SU-DHL-6 (cell line): ENCODE data around the gene KCTD17.

Experiments used
- H2AFZ ChIP-seq: fragments of 200-600 bp; sonication (generic); 2 replicates; pipeline ENCODE4 v1.6.1; 2014; ENCODE audit warnings: low read depth, mild to moderate bottlenecking, moderate library complexity, mixed read lengths, antibody characterized with exemption, low read length; ENCODE audit not compliant: severe bottlenecking
- H3F3A ChIP-seq: fragments of 200-600 bp; shearing (Covaris generic); 2 replicates; pipeline ENCODE4 v1.6.0; 2016; ENCODE audit warnings: antibody characterized with exemption, mild to moderate bottlenecking; ENCODE audit not compliant: insufficient read depth
- H3K27ac ChIP-seq: fragments of 200-600 bp; sonication (generic); 2 replicates; pipeline ENCODE4 v1.5.1; 2016; ENCODE audit warnings: low read depth, mild to moderate bottlenecking, low read length, moderate library complexity, mixed read lengths
- H3K27me3 ChIP-seq: fragments of 200-600 bp; sonication (generic), shearing (Covaris generic); 2 replicates; pipeline ENCODE4 v1.6.0; 2014; ENCODE audit warnings: mild to moderate bottlenecking, low read length
- H3K36me3 ChIP-seq: fragments of 200-600 bp; sonication (generic); 2 replicates; pipeline ENCODE4 v1.6.1; 2014; ENCODE audit warnings: mild to moderate bottlenecking, low read length, mixed read lengths
- H3K4me2 ChIP-seq: fragments of 300-600, 200-600 bp; shearing (Covaris generic), sonication (generic); 2 replicates; pipeline ENCODE4 v1.6.0; 2014; ENCODE audit warnings: low read length, low read depth, mild to moderate bottlenecking; ENCODE audit not compliant: poor library complexity, severe bottlenecking
- H3K4me3 ChIP-seq: fragments of 200-600 bp; sonication (generic); 2 replicates; pipeline ENCODE4 v1.5.1; 2014; ENCODE audit warnings: antibody characterized with exemption, low read length, mild to moderate bottlenecking, mixed read lengths; ENCODE audit not compliant: insufficient read depth, poor library complexity, severe bottlenecking
- H3K79me2 ChIP-seq: fragments of 200-600 bp; sonication (generic); 2 replicates; pipeline ENCODE4 v1.6.1; 2014; ENCODE audit warnings: mild to moderate bottlenecking, low read length, moderate library complexity; ENCODE audit not compliant: insufficient read depth
- H3K9ac ChIP-seq: fragments of 200-600 bp; sonication (generic); 2 replicates; pipeline ENCODE4 v1.7.0; 2014; ENCODE audit warnings: mild to moderate bottlenecking, low read length
- H3K9me2 ChIP-seq: fragments of 200-600 bp; sonication (generic); replicated peaks from 2 replicates; pipeline ENCODE4 v1.6.1; 2014; ENCODE audit warnings: low read length; ENCODE audit not compliant: insufficient read depth
- H3K9me3 ChIP-seq: fragments of 200-600 bp; sonication (generic); 2 replicates; pipeline ENCODE4 v1.6.1; 2014; ENCODE audit warnings: low read length, mixed read lengths; ENCODE audit not compliant: insufficient read depth
- H4K20me1 ChIP-seq: fragments of 200-600 bp; sonication (generic); 2 replicates; pipeline ENCODE4 v1.6.1; 2014; ENCODE audit warnings: low read depth, mild to moderate bottlenecking, antibody characterized with exemption, low read length, moderate library complexity, mixed read lengths
- EZH2phosphoT487 ChIP-seq: fragments of 200-600 bp; sonication (generic), shearing (Covaris generic); conservative IDR thresholded peaks from 2 replicates; pipeline ENCODE4 v1.6.1; 2018; ENCODE audit warnings: mild to moderate bottlenecking, antibody characterized with exemption, low read length, moderate library complexity, mixed read lengths
- TF ChIP-seq, protein P1 (sequence below): fragments of 200-600 bp; sonication (generic); IDR thresholded peaks from one replicate; pipeline ENCODE4 v1.5.1; 2017; ENCODE audit warnings: antibody characterized with exemption, mild to moderate bottlenecking, low read length, moderate library complexity; ENCODE audit not compliant: insufficient read depth, poor library complexity, severe bottlenecking

The KCTD17 gene

DNA sequence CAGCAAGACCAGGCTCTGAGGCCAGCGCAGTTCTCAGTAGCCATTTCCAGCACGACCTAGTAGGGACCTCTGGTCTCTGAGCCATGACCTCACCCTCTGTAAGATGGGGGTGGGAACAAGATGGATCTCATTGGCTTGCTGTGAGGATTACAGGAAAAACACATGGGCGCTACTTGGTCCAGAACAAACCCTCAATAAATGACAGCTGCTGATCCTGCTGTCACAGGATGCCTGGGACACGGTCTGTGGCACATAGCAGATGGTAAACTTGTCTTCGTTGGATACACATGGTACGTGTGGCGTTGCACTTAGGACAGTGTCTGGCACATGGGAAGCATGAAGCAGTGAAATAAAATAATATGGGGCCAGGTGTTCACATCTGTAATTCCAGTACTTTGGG, 4.5 kb upstream of the KCTD17 start:
- H3K79me2 ChIP-seq = no peaks in the 10 kb centered on the region
- H3K9ac ChIP-seq = no peak overlapping the region
- H3K4me3 ChIP-seq = no peak overlapping the region
- H4K20me1 ChIP-seq = no peaks in the 10 kb centered on the region
- no peak overlapping the region for H3K4me2 ChIP-seq
- H3K27ac ChIP-seq = no peak overlapping the region
- no peak for TF ChIP-seq EZH2phosphoT487
- TF ChIP-seq, protein P1, sequence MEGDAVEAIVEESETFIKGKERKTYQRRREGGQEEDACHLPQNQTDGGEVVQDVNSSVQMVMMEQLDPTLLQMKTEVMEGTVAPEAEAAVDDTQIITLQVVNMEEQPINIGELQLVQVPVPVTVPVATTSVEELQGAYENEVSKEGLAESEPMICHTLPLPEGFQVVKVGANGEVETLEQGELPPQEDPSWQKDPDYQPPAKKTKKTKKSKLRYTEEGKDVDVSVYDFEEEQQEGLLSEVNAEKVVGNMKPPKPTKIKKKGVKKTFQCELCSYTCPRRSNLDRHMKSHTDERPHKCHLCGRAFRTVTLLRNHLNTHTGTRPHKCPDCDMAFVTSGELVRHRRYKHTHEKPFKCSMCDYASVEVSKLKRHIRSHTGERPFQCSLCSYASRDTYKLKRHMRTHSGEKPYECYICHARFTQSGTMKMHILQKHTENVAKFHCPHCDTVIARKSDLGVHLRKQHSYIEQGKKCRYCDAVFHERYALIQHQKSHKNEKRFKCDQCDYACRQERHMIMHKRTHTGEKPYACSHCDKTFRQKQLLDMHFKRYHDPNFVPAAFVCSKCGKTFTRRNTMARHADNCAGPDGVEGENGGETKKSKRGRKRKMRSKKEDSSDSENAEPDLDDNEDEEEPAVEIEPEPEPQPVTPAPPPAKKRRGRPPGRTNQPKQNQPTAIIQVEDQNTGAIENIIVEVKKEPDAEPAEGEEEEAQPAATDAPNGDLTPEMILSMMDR = no peak
- H3K9me3 ChIP-seq = no peaks in the 10 kb centered on the region
- H3K9me2 ChIP-seq = no peaks in the 10 kb centered on the region
- H3K36me3 ChIP-seq = no peaks in the 10 kb centered on the region
- no peaks in the 10 kb centered on the region for H3F3A ChIP-seq
- no peaks in the 10 kb centered on the region for H3K27me3 ChIP-seq
- no peak overlapping the region for H2AFZ ChIP-seq

DNA sequence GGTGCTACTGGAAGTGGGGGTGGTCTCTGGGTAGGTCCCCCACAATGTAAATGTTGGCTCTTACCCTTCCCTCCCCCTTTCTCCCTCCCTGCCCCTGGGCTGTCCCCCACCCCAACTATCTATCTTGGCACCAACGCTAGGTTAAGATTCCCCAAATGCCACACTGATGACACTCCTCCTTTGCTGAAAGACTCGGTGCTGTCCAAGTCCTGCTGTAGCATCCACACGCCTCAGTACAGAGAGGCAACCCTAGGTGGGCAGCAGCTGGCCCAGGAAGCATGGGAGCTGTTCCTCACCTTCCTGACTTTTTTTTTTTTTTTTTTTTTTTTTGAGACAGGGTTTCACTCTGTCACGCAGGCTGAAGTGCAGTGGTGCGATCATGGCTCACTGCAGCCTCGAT, 3.4 kb upstream of the KCTD17 start:
- no peak for TF ChIP-seq EZH2phosphoT487
- TF ChIP-seq, protein P1 = no peak
- Histone ChIP-seq H3K9me3 (no peaks in the 10 kb centered on the region), H3K9ac (no peak overlapping the region), H2AFZ (no peak overlapping the region), H3K4me3 (no peak overlapping the region), H3K36me3 (no peaks in the 10 kb centered on the region), H3K79me2 (no peaks in the 10 kb centered on the region), H3K4me2 (no peak overlapping the region), H3K9me2 (no peaks in the 10 kb centered on the region), H3K27me3 (no peaks in the 10 kb centered on the region), H3K27ac (no peak overlapping the region), H4K20me1 (no peaks in the 10 kb centered on the region), H3F3A (no peaks in the 10 kb centered on the region)

DNA sequence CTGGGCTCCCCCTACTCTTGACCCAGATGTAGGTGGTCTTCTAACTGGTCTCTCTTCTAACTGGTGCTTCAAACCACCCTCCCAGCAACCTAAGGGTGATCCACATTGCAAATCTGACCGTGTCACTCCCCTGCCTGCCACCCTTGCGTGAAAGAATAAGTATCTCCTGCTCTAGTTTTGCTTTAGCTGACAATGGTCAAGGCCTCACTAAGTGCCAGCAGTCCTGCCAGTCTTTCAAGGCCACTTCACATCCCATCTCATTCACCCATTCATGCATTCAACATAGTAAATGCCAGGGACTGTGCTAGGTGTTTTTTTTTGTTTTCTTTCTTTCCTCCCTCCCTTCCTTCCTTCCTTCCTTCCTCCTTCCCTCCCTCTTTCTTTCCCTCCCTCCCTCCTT, 2.3 kb upstream of the KCTD17 start:
- H3K9me3 ChIP-seq = no peaks in the 10 kb centered on the region
- H3K4me2 ChIP-seq = no peak overlapping the region
- H3K27ac ChIP-seq = no peak overlapping the region
- H4K20me1 ChIP-seq = no peaks in the 10 kb centered on the region
- H3K9ac ChIP-seq = no peak overlapping the region
- H3K36me3 ChIP-seq = no peaks in the 10 kb centered on the region
- H3K4me3 ChIP-seq = no peak overlapping the region
- no peaks in the 10 kb centered on the region for H3K79me2 ChIP-seq
- TF ChIP-seq, protein P1 = no peak
- no peak for TF ChIP-seq EZH2phosphoT487
- H3K9me2 ChIP-seq = no peaks in the 10 kb centered on the region
- H2AFZ ChIP-seq = no peak overlapping the region
- no peaks in the 10 kb centered on the region for H3F3A ChIP-seq
- H3K27me3 ChIP-seq = no peaks in the 10 kb centered on the region
